Activated CD4-positive, alpha-beta T cell treated with anti-CD3 and anti-CD28 coated beads, Interleukin-2, amount 10 ng/mL, durations not matched to agents 24 days and 14 days (primary cell): ENCODE results near the gene KLK11. TPM values are rescaled to one million over a fixed set of nuclear protein-coding genes. Genes with fewer than 3 reads are reported as not detected.
A peak's percentile ranks its signal among the peaks of the same experiment; 100 is the strongest.
"Not testable (repeated sequence)": the region's sequence is repeated elsewhere in the genome, so short reads cannot be mapped to it uniquely, and the experiment has no call there.

Experiments used
- DNase-seq: peaks from one replicate; pipeline ENCODE4 v3.0.0; 2022
- H3K27ac Mint-ChIP-seq: one replicate; pipeline ENCODE4 v1.8.0; 2022; ENCODE audit warnings: mild to moderate bottlenecking, mixed read lengths
- H3K27me3 Mint-ChIP-seq: one replicate; pipeline ENCODE4 v1.8.0; 2022; ENCODE audit warnings: mixed read lengths
- H3K36me3 Mint-ChIP-seq: one replicate; pipeline ENCODE4 v1.8.0; 2022; ENCODE audit warnings: low read depth, mild to moderate bottlenecking, mixed read lengths
- H3K4me1 Mint-ChIP-seq: one replicate; pipeline ENCODE4 v1.8.0; 2021; ENCODE audit warnings: mixed read lengths
- H3K4me3 Mint-ChIP-seq: one replicate; pipeline ENCODE4 v1.8.0; 2022; ENCODE audit warnings: mild to moderate bottlenecking, moderate library complexity, mixed read lengths
- H3K9me3 Mint-ChIP-seq: one replicate; pipeline ENCODE4 v1.8.0; 2021; ENCODE audit warnings: mixed read lengths
- intact Hi-C: fragments of 100-400 bp; cut with micrococcal nuclease; formaldehyde crosslinking; loops from one replicate; pipeline ENCODE4 v1.15.1; 2023
- total RNA-seq: library from RNA; stranded (reverse); gene quantifications from 2 replicates; pipeline ENCODE4 v1.2.3, GENCODE V29; 2022

KLK11 gene
- total RNA-seq, 1 donor from 2014 or later: not detected

DNA sequence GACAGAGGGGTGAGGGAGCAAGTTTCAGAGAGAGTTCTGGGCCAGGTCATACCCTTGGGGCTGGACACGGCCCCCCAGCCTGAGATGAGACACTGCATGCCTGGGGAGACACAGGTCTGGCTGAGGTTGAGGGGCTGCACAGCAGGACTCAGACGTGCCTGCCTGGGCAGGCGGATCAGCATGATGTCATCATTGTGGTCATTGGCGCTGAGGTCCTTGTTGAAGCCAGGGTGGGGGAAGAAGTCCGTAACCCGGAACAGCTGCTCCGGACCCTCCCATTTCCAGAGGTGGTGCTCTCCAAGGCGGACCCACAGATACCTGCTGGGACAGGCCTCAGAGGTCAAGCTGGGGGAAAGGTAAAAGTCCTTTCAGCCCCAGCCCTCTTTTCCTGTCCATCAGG lies 20.0 kb downstream of the KLK11 start:
- no peak overlapping the region for H3K4me3 Mint-ChIP-seq
- intact Hi-C loops: no loop called here
- no peaks in the 10 kb centered on the region for H3K4me1 Mint-ChIP-seq
- H3K27me3 Mint-ChIP-seq: peaks cover 7% of the 10 kb centered on the region
- DNase-seq: no peak
- H3K9me3 Mint-ChIP-seq: no peaks in the 10 kb centered on the region
- H3K36me3 Mint-ChIP-seq: no peaks in the 10 kb centered on the region
- no peak overlapping the region for H3K27ac Mint-ChIP-seq

DNA sequence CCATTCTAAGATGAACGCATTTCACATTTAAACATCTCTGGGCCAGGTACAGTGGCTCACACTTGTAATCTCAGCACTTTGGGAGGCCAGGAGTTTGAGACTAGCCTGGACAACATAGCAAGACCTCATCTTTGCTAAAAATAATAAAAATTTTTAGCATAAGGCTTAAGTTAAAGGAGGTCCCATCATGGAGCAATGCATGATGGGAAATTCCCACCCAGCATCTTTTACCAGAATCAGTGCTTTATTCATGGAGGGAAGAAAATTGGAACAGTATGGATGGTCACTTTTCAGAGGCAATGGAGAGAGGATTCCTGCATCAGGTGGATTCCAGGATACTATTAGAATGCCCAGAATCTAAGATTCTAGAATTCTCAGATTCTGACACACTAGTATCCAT lies 21.2 kb downstream of the KLK11 start:
- intact Hi-C loops: no loop called here
- no peaks in the 10 kb centered on the region for H3K36me3 Mint-ChIP-seq
- H3K27me3 Mint-ChIP-seq: peaks cover 6% of the 10 kb centered on the region
- H3K4me3 Mint-ChIP-seq: no peak overlapping the region
- H3K4me1 Mint-ChIP-seq: no peaks in the 10 kb centered on the region
- H3K9me3 Mint-ChIP-seq: no peaks in the 10 kb centered on the region
- DNase-seq: no peak
- no peak overlapping the region for H3K27ac Mint-ChIP-seq

GRCh38 chr19:51003316-51003715 lies 23.1 kb downstream of the KLK11 start:
- H3K9me3 Mint-ChIP-seq: no peaks in the 10 kb centered on the region
- intact Hi-C loops: no loop called here

DNA sequence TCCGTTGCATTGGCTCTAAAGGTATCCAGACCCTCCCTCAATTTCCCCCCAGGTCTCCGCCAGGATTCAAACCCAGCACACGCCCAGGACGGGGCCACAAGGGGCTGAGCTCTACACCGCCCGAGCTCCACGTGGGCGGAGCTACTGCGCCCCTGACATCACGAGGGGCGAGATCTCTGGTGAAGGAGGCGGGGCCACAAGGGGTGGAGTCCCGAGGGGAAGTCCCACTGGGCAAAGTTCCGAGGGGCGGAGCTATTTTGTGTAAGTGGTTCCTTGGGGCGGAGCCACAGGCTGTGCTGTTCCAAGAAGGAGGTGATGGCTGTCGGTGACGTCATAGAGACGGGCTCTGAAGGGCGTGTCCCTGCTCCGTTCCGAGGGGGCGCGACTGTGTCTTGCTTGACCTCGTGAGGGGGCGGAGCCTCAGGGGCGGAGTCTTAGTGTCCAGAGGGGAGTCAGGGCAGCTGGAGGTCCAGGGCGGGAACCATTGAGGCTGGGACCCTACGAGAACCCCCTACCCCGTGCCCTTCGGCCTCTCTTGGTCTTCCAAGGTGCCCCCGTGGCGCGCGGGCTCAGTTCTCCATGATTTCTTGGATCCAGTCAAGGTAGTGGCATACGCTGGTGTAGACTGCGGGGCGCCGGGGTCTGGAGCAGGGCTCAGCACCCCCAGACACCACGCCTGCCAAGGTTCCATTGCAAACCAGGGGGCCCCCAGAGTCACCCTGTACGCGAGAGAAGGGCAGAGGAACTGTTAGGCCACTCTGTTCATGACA lies 23.7 kb downstream of the KLK11 start:
- H3K36me3 Mint-ChIP-seq: no peaks in the 10 kb centered on the region
- peaks cover 6% of the 10 kb centered on the region for H3K27me3 Mint-ChIP-seq
- DNase-seq: peak; percentile 66
- intact Hi-C loops: no loop called here
- H3K4me1 Mint-ChIP-seq: no peaks in the 10 kb centered on the region
- H3K27ac Mint-ChIP-seq: no peak overlapping the region
- no peaks in the 10 kb centered on the region for H3K9me3 Mint-ChIP-seq
- no peak overlapping the region for H3K4me3 Mint-ChIP-seq

More at GRCh38 chr19:51003316-51003715, 23.1 kb downstream of the KLK11 start:
- Mint-ChIP-seq H3K27ac (no peak overlapping the region), H3K36me3 (no peaks in the 10 kb centered on the region), H3K4me3 (no peak overlapping the region), H3K27me3 (peaks cover 6% of the 10 kb centered on the region), H3K4me1 (no peaks in the 10 kb centered on the region)
- DNase-seq: no peak

DNA sequence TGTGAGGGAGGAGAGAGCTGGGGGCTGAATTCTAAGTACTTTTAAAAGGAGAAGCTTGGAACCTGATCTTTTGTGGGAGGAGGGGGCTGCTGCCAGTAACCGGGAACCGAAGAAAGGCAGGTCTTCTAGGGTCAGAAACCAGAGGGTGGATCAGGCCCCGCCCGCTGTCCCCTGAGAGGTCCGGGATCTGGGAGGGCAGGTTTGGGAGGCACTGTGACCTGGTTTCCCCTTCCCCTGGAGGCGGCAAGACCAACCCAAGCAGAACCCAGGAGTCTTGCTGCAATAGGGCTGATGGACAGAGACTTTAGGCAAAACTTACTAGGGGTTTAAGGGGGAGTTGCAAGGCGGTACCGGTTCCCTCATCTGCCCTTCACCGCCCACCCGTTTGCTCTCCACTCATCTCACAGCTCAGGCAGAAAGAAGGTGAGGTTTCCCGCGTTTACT lies 24.3 kb downstream of the KLK11 start:
- H3K4me1 Mint-ChIP-seq: no peaks in the 10 kb centered on the region
- intact Hi-C loops: no loop called here
- no peak overlapping the region for H3K27ac Mint-ChIP-seq
- H3K4me3 Mint-ChIP-seq: no peak overlapping the region
- DNase-seq: no peak
- H3K9me3 Mint-ChIP-seq: no peaks in the 10 kb centered on the region
- H3K27me3 Mint-ChIP-seq: peaks cover 6% of the 10 kb centered on the region
- no peaks in the 10 kb centered on the region for H3K36me3 Mint-ChIP-seq

DNA sequence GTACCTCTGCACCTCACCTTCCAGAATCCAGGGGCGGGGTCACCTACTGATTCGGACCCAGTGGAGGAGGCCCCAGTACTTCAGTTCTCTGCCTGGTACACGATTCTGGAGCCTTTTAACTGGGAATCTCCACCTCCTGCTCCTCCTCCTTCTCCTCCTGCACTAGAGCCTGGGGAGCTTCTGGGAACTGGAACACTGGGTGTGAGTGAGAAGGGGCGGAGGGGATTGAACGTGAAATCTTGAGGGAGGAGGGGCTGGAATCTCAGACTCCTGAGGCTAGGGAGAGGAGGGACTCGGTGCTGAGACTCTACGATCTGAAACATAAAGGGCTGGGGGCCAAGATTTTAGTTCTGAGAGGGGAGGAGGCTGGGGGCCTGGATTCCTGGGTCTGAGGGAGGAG lies 24.9 kb downstream of the KLK11 start, which contains the start of gene KLK8:
Gene KLK8, minus strand, starts transcription at position 90 of the 400 bp plus-strand sequence. CDS start 437 bp downstream, outside the sequence.
- no peaks in the 10 kb centered on the region for H3K4me1 Mint-ChIP-seq
- no peak within 1 kb of the TSS for H3K4me3 Mint-ChIP-seq
- no peak within 1 kb of the TSS for H3K27ac Mint-ChIP-seq
- intact Hi-C loops: no loop called here
- H3K27me3 Mint-ChIP-seq: peaks cover 6% of the 10 kb centered on the region
- no peaks in the 10 kb centered on the region for H3K9me3 Mint-ChIP-seq
- no peaks in the 10 kb centered on the region for H3K36me3 Mint-ChIP-seq
- DNase-seq: no peak

GRCh38 chr19:51000981-51001380 lies 25.4 kb downstream of the KLK11 start:
- H3K4me1 Mint-ChIP-seq: no peaks in the 10 kb centered on the region
- intact Hi-C loops: no loop called here
- no peak for DNase-seq
- no peaks in the 10 kb centered on the region for H3K9me3 Mint-ChIP-seq
- H3K36me3 Mint-ChIP-seq: no peaks in the 10 kb centered on the region
- peaks cover 6% of the 10 kb centered on the region for H3K27me3 Mint-ChIP-seq
- no peak overlapping the region for H3K4me3 Mint-ChIP-seq
- H3K27ac Mint-ChIP-seq: no peak overlapping the region

DNA sequence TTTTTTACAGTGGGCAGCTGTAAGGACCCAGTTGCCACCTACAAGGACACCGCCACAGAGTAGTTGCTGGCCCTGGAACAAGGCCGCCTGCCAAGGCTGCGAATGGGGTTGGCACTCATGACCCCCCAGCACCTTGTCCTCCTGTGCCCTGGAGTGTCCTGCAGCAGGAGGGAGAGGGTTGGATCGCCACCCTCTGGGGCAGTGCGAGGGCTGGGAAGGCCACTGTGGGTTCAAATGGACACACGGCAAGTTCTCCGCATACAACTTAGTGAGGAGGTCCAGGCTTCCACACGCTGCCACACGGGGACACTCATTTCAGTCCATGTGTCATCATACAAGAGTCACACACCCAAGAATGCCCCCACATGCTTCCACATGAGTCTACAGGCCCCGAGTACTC lies 26.0 kb downstream of the KLK11 start:
- DNase-seq: no peak
- Mint-ChIP-seq H3K4me1 (no peaks in the 10 kb centered on the region), H3K9me3 (no peaks in the 10 kb centered on the region), H3K4me3 (no peak overlapping the region), H3K27me3 (peaks cover 6% of the 10 kb centered on the region), H3K36me3 (no peaks in the 10 kb centered on the region), H3K27ac (no peak overlapping the region)
- intact Hi-C loops: no loop called here

- DNase-seq: no peak
- Mint-ChIP-seq H3K36me3 (no peaks in the 10 kb centered on the region), H3K27ac (no peak overlapping the region), H3K27me3 (peaks cover 6% of the 10 kb centered on the region), H3K4me1 (no peaks in the 10 kb centered on the region), H3K4me3 (no peak overlapping the region), H3K9me3 (no peaks in the 10 kb centered on the region)
- intact Hi-C loops: no loop called here
These were observed 27.7 kb downstream of the KLK11 start for GRCh38 chr19:50998686-50999085.

DNA sequence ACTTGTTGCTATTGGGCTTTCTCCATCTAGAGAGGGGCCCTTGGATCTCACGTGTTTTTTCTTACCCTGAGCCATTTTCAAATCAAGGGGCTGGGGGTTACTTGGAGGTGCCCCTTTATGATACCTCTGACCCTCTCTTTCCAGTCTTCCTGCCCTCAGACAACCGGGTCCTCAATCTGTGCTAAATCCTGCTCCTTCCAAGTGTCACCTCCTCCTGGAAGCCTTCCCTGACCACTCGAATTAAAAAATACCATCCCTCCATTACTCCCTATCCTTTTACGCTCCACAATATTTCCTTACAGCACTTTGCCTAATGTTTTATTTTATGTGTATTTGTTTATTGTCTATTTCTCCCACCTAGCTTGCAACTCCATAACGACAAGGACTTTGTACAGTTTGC lies 28.4 kb downstream of the KLK11 start:
- H3K36me3 Mint-ChIP-seq: no peaks in the 10 kb centered on the region
- DNase-seq: no peak
- no peaks in the 10 kb centered on the region for H3K9me3 Mint-ChIP-seq
- H3K4me3 Mint-ChIP-seq: no peak overlapping the region
- H3K4me1 Mint-ChIP-seq: no peaks in the 10 kb centered on the region
- H3K27ac Mint-ChIP-seq: no peak overlapping the region
- H3K27me3 Mint-ChIP-seq: peaks cover 6% of the 10 kb centered on the region
- intact Hi-C loops: no loop called here

GRCh38 chr19:50994129-50994528 lies 32.3 kb downstream of the KLK11 start:
- H3K27me3 Mint-ChIP-seq: peaks cover 2% of the 10 kb centered on the region
- H3K36me3 Mint-ChIP-seq: no peaks in the 10 kb centered on the region
- intact Hi-C loops: no loop called here
- H3K27ac Mint-ChIP-seq: no peak overlapping the region
- H3K4me3 Mint-ChIP-seq: no peak overlapping the region
- no peaks in the 10 kb centered on the region for H3K4me1 Mint-ChIP-seq
- no peak for DNase-seq
- no peaks in the 10 kb centered on the region for H3K9me3 Mint-ChIP-seq

GRCh38 chr19:50992666-50993035 lies 33.8 kb downstream of the KLK11 start:
- intact Hi-C loops: no loop called here
- Mint-ChIP-seq H3K36me3 (no peaks in the 10 kb centered on the region), H3K27me3 (peaks cover 2% of the 10 kb centered on the region), H3K9me3 (no peaks in the 10 kb centered on the region), H3K4me1 (no peaks in the 10 kb centered on the region), H3K27ac (no peak overlapping the region), H3K4me3 (no peak overlapping the region)
- DNase-seq: no peak

DNA sequence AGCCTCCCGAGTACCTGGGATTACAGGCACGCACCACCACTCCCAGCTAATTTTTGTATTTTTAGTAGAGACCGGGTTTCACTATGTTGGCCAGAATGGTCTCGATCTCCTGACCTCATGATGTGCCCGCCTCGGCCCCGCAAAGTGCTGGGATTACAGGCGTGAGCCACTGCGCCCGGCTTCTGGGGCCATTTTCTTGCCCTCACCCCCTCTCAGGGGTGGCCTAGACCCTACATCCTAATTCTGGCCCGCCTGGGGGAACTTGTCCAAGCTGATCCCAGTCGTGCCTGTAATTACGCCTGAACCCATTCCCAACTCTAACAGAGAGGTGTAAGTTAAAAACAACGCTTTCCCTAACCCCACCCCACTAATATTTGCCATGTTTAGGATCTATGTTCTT lies 42.0 kb downstream of the KLK11 start:
- DNase-seq, H3K4me1 Mint-ChIP-seq, H3K4me3 Mint-ChIP-seq, intact Hi-C loops, H3K36me3 Mint-ChIP-seq, H3K9me3 Mint-ChIP-seq, H3K27ac Mint-ChIP-seq: not testable (repeated sequence)
- H3K27me3 Mint-ChIP-seq: peaks cover 18% of the 10 kb centered on the region

DNA sequence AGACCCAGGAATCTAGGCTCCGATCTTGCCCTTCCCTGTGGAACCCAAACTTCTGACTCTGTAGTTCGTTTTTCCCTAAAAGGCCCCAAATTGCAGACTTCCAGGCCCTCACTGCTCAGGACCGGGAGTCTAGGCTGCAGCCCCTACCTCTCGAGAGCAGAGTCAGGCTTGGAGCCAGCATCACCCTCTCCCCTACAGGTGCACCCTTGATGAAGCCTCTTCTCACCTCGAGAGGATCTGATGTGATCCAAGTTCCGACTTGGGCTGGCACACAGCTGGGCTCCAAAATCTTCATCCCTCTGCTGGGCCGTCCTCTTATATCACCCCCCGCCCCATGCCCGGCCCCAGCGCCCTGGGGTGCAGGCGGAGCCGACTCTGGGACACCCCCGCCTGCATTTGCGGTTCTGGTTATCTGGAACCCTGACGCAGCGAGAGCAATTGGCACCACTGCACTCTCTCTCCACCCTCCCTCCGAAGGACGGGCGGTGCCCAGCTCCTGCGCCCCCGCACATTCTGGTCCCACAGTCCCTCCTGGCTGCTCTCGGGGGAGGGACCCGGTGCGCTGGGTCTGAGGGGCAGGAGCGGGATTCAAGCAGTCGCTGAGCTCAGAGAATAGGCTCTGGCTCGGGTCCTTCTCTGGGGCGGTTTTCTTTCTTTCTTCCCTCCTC lies 42.7 kb downstream of the KLK11 start, which contains the start of gene KLK7:
Gene KLK7, minus strand, starts transcription at position 293 of the 668 bp plus-strand sequence. CDS start 1,518 bp downstream, outside the sequence.
- Mint-ChIP-seq H3K27me3 (peaks cover 20% of the 10 kb centered on the region), H3K9me3 (no peaks in the 10 kb centered on the region), H3K4me3 (no peak within 1 kb of the TSS), H3K36me3 (no peaks in the 10 kb centered on the region), H3K4me1 (no peaks in the 10 kb centered on the region), H3K27ac (no peak within 1 kb of the TSS)
- intact Hi-C loops: no loop called here
- DNase-seq: no peak
